Measurements from ENCODE around the gene PAMR1.
"Not testable (repeated sequence)": the region's sequence is repeated elsewhere in the genome, so short reads cannot be mapped to it uniquely, and the experiment has no call there.

Gene PAMR1

GRCh38 chr11:35525501-35526175 lies at the start of gene PAMR1:
PAMR1 (minus strand) TSS chr11:35525616; CDS start chr11:35525585, 31 bp downstream.
- DNase-seq (ENCODE audit: low read depth in 2 of 2, low spot score in 1 of 2) = no peak

GRCh38 chr11:35571696-35572095 lies 46.3 kb upstream of the PAMR1 start:
- DNase-seq (ENCODE audit: low read depth in 2 of 2, low spot score in 1 of 2) = no peak

GRCh38 chr11:35567737-35568465 lies 42.5 kb upstream of the PAMR1 start:
- no peak for DNase-seq (ENCODE audit: low read depth in 2 of 2, low spot score in 1 of 2)

GRCh38 chr11:35566885-35567284 lies 41.5 kb upstream of the PAMR1 start:
- no peak for DNase-seq (ENCODE audit: low read depth in 2 of 2, low spot score in 1 of 2)

- DNase-seq (ENCODE audit: low read depth in 2 of 2, low spot score in 1 of 2) = no peak
These were observed 40.8 kb upstream of the PAMR1 start for GRCh38 chr11:35566181-35566580.

- DNase-seq (ENCODE audit: low read depth in 2 of 2, low spot score in 1 of 2) = no peak
These were observed 38.8 kb upstream of the PAMR1 start for GRCh38 chr11:35564245-35564595.

GRCh38 chr11:35563484-35564244 lies 38.2 kb upstream of the PAMR1 start:
- DNase-seq (ENCODE audit: low read depth in 2 of 2, low spot score in 1 of 2) = no peak

GRCh38 chr11:35559949-35560348 lies 34.5 kb upstream of the PAMR1 start:
- no peak for DNase-seq (ENCODE audit: low read depth in 2 of 2, low spot score in 1 of 2)

DNA sequence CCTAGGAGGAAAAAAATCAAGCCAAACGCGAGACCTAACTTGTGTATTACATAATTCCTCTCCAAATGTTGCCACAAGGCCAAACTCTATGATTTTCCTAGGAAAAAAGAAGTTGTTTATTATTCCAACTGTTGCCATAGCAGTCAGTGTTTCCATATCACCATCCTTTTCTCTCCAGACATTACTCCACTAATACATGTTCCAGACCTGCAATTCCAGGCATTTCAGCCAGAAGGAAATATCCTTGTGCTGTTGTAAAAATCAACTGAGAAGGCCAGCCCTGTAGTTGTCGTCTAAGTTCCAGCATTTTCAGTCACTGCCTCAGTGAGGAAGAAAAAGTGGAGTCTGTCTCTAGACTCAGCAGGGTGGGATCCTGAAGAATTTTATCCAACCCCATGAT lies 33.1 kb upstream of the PAMR1 start:
- no peak for DNase-seq (ENCODE audit: low read depth in 2 of 2, low spot score in 1 of 2)

DNA sequence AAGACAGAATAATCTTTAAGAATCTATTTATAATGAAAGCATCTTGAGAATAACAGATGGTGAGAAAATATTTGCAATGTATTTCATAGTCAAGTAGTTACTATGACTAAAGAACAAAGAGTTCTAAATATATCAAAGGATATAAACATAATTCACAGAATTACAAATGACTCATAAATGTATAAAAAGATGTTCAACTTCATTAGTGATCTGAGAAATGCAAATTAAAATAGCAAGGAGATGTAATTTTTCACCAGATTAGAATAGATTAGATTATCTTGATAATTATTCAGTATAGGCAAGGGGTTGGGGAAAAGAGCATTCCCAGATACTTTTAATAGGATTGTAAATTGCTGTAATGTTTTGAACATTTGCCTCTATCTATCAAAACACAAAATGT lies 30.1 kb upstream of the PAMR1 start:
- DNase-seq (ENCODE audit: low read depth in 2 of 2, low spot score in 1 of 2) = no peak

- DNase-seq (ENCODE audit: low read depth in 2 of 2, low spot score in 1 of 2) = no peak
These were observed 29.3 kb upstream of the PAMR1 start for GRCh38 chr11:35554491-35555437.

GRCh38 chr11:35553831-35554230 lies 28.4 kb upstream of the PAMR1 start:
- no peak for DNase-seq (ENCODE audit: low read depth in 2 of 2, low spot score in 1 of 2)

DNA sequence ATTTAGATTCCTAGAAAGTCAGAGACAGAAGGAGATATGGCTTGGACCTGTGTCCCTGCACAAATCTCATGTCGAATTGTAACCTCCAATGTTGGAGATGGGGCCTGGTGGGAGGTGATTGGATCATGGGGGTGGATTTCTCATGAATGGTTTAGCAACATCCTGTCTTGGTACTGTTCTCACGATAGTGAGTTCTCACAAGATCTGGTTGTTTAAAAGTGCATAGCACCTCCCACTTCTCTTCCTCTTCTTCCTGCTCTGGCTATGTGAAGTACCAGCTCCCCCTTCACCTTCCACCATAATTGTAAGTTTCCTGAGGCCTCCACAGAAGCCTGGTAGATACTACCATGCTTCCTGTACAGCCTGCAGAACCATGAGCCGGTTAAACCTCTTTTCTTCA lies 27.6 kb upstream of the PAMR1 start:
- no peak for DNase-seq (ENCODE audit: low read depth in 2 of 2, low spot score in 1 of 2)

- DNase-seq (ENCODE audit: low read depth in 2 of 2, low spot score in 1 of 2) = no peak
These were observed 27.2 kb upstream of the PAMR1 start for GRCh38 chr11:35552616-35553015.

DNA sequence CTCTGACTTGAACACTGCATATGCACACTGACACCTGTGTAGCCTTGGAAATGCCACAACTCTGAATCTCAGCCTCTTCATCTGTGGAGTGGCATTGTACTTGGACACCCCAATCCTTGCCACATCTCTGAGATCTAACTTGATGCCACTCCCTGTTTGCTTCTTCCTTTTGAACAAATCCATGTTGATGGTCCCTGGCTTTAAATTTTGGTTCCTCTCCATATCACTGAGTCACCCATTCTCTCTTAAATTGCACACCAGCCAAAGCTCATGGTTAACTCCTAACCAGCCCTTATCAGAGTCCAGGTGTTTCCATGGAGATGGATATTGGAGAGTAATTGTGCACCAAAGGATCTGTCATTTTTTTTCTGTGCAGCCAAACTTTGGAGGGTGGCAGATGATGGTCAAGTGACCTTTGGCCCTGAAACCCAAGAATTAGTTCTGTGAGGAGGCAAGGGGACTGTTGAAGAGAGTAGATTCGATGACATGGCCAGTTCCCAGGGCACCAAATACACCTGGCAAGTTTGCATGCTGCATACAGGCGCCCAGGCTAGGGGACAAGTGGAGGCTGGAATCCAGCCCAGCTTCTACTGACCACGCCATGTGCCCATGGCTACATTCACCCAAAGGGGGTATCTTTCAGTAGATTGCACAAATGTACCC lies 25.1 kb upstream of the PAMR1 start:
- no peak for DNase-seq (ENCODE audit: low read depth in 2 of 2, low spot score in 1 of 2)

DNA sequence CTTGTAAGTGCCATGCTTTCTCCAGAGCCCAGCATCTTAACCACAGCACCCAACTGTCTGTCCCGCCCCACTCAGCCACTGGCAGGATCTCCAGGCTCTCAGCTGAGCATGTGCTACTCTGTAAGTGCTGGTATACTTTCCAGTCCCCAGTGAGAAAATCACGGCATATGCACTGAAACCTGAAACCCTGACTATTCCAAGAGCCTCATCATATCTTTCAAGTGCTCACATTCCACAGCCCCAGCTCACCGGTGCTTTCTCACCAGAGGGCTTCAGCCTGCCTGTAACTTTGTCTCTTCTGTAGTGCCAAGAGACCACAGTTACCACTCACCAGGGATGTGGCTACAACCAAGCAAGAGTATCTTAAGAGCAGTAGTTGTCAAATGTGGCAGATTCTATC lies 24.4 kb upstream of the PAMR1 start:
- DNase-seq (ENCODE audit: low read depth in 2 of 2, low spot score in 1 of 2) = no peak

GRCh38 chr11:35548925-35549561 lies 23.6 kb upstream of the PAMR1 start:
- no peak for DNase-seq (ENCODE audit: low read depth in 2 of 2, low spot score in 1 of 2)

GRCh38 chr11:35547995-35548394 lies 22.6 kb upstream of the PAMR1 start:
- DNase-seq (ENCODE audit: low read depth in 2 of 2, low spot score in 1 of 2) = not testable (repeated sequence)

DNA sequence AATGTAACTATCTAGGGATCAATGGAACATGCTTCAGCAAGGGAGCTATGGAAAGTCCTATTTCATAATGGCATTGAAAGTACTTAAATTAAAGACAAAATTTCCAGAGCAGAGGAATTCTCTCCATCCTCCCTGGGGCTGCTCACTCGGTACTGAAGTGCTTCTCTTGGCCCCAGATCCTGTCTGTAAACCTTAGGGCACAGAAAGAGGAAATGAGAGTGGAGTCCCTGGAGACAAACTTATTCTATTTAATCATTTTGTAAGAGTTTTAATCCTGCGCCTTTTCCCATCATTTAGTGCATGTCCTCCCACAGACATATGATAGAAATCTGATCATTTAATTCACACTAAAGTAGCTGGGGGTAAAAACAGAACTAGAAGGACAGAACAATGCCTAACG lies 20.9 kb upstream of the PAMR1 start:
- DNase-seq (ENCODE audit: low read depth in 2 of 2, low spot score in 1 of 2) = no peak

GRCh38 chr11:35545391-35546003 lies 20.1 kb upstream of the PAMR1 start:
- DNase-seq (ENCODE audit: low read depth in 2 of 2, low spot score in 1 of 2) = no peak

Data from stimulated activated CD8-positive, alpha-beta memory T cell treated with anti-CD3 and anti-CD28 coated beads, Interleukin-4, amount 100 ng/mL, for 4 hours (primary cell).